K562 (cell line): ENCODE results near the gene MEIG1.
"Not testable (repeated sequence)": the region's sequence is repeated elsewhere in the genome, so short reads cannot be mapped to it uniquely, and the experiment has no call there.

Experiments used
- CTCF ChIP-seq, 3 experiments: IDR thresholded peaks in 2 of 3; conservative IDR thresholded peaks in 1 of 3; 2 replicates each; pipeline ENCODE4 v1.5.1; 2011 to 2012; ENCODE audit warnings: low read length in 3 of 3, mild to moderate bottlenecking in 3 of 3, control low read depth in 2 of 3, improper control_type of control experiment in 1 of 3, inconsistent platforms in 1 of 3, low read depth in 1 of 3, mixed read lengths in 1 of 3, moderate library complexity in 1 of 3; ENCODE audit not compliant: insufficient read depth in 2 of 3
- NR3C1 ChIP-seq: sonication (generic); formaldehyde crosslinking; IDR thresholded peaks from 2 replicates; pipeline ENCODE4 v1.8.1; 2022; ENCODE audit warnings: missing genetic modification reagents
- SIRT6 ChIP-seq: IDR thresholded peaks from one replicate; pipeline ENCODE4 v1.6.1; 2012; ENCODE audit warnings: low read depth, mild to moderate bottlenecking, control low read depth, inconsistent platforms, low read length, moderate library complexity
- TAF1 ChIP-seq: IDR thresholded peaks from 2 replicates; pipeline ENCODE4 v1.6.1; 2011; ENCODE audit warnings: mild to moderate bottlenecking, low read length, moderate library complexity; ENCODE audit not compliant: insufficient read depth, control insufficient read depth, severe bottlenecking; ENCODE audit errors: extremely low read depth
- XRCC5 ChIP-seq: fragments of 200-400 bp; formaldehyde crosslinking; IDR thresholded peaks from 2 replicates; pipeline ENCODE4 v1.6.1; 2017; ENCODE audit warnings: low read depth, mild to moderate bottlenecking, low read length
- ZBTB1 ChIP-seq: sonication (generic); formaldehyde crosslinking; IDR thresholded peaks from 2 replicates; pipeline ENCODE4 v1.8.1; 2023; ENCODE audit warnings: missing genetic modification reagents, low read depth, mild to moderate bottlenecking, borderline replicate concordance

- peak; percentile 17 to 51 (median 49); a peak in 5 of 6 replicates for TF ChIP-seq CTCF (IDR thresholded peaks at IDR 0.05 in 2 of 3, conservative IDR thresholded peaks at IDR 0.05 in 1 of 3; ENCODE audit: insufficient read depth in 2 of 3, low read depth in 1 of 3, low read length in 3 of 3)
- not testable (repeated sequence) for TF ChIP-seq NR3C1; XRCC5; ZBTB1 (CRISPR knock-in tag); TAF1; SIRT6
Measured at GRCh38 chr10:14991035-14991749, 32.0 kb downstream of the MEIG1 start.
